ENCODE measurements around the gene SELENOI. TPM values are rescaled to one million over a fixed set of nuclear protein-coding genes. Genes with fewer than 3 reads are reported as not detected.

SELENOI gene
- total and polyA plus RNA-seq, 2 experiments from 2014 or later: 8.4 to 67.8 TPM

- TF ChIP-seq STAT1 (IDR thresholded peaks at IDR 0.05; ENCODE audit: unreplicated experiment) (no peak), ZNF114 (CRISPR knock-in tag; IDR thresholded peaks at IDR 0.05) (no peak), ETS1 (IDR thresholded peaks at IDR 0.05) (no peak), ZNF462 (CRISPR knock-in tag; IDR thresholded peaks at IDR 0.05) (no peak), CREB1 (CRISPR knock-in tag; IDR thresholded peaks at IDR 0.05; ENCODE audit: low read depth) (no peak), ZNF331 (CRISPR knock-in tag; IDR thresholded peaks at IDR 0.05; ENCODE audit: low read depth) (no peak)
Measured at GRCh38 chr2:26336719-26337118, 9.2 kb upstream of the SELENOI start (continued).

- no peaks in the 10 kb centered on the region for H3K36me3 Mint-ChIP-seq (ENCODE audit: low read depth)
- Histone ChIP-seq H3F3A (replicated peaks; ENCODE audit: low read depth) (no peaks in the 10 kb centered on the region), H2AFZ (no peak overlapping the region), H3K79me2 (replicated peaks; ENCODE audit: insufficient read depth) (no peaks in the 10 kb centered on the region), H3K4me3 (no peak overlapping the region), H3K4me1 (ENCODE audit: insufficient read depth) (no peaks in the 10 kb centered on the region; the same call in 1 of the 2 replicates), H4K20me1 (replicated peaks; ENCODE audit: insufficient read depth) (no peaks in the 10 kb centered on the region), H3K27me3 (ENCODE audit: insufficient read depth) (no peaks in the 10 kb centered on the region), H3K4me2 (no peak overlapping the region), H3K36me3 (ENCODE audit: insufficient read depth) (no peaks in the 10 kb centered on the region), H3K9me2 (ENCODE audit: insufficient read depth) (no peaks in the 10 kb centered on the region), H3K27ac (ENCODE audit: low read depth) (no peak overlapping the region)
- no peaks in the 10 kb centered on the region for H3K27me3 Mint-ChIP-seq (ENCODE audit: insufficient read depth, low read depth, poor library complexity)
- peaks cover 20% of the 10 kb centered on the region for H3K4me1 Mint-ChIP-seq
- no peak overlapping the region for H3K27ac Mint-ChIP-seq
- no peak overlapping the region for H3K4me3 Mint-ChIP-seq
- no peaks in the 10 kb centered on the region for H3K9me3 Mint-ChIP-seq
- DNase-seq (ENCODE audit: low spot score): no peak
- ATAC-seq: no peak
- TF ChIP-seq ETS1 (IDR thresholded peaks at IDR 0.05) (no peak), JUNB (IDR thresholded peaks at IDR 0.05; ENCODE audit: unreplicated experiment) (no peak), CTCF (conservative IDR thresholded peaks at IDR 0.05; ENCODE audit: low read depth in 2 of 2) (no peak), ZNF331 (CRISPR knock-in tag; IDR thresholded peaks at IDR 0.05; ENCODE audit: low read depth) (no peak), REST (IDR thresholded peaks at IDR 0.05; ENCODE audit: unreplicated experiment) (no peak), CREB1 (CRISPR knock-in tag; IDR thresholded peaks at IDR 0.05; ENCODE audit: low read depth) (no peak), EZH2 (IDR thresholded peaks at IDR 0.05; ENCODE audit: low read depth, unreplicated experiment) (no peak), NANOG (IDR thresholded peaks at IDR 0.05; ENCODE audit: borderline replicate concordance) (no peak)
Measured at GRCh38 chr2:26337298-26337697, 8.6 kb upstream of the SELENOI start.
